SH-SY5Y (cell line): ENCODE data around the gene AZIN2.

Experiments
- GATA2 ChIP-seq: IDR thresholded peaks from 2 replicates; pipeline ENCODE4 v1.6.1; 2011; ENCODE audit warnings: mild to moderate bottlenecking, low read depth, low read length
- GATA3 ChIP-seq: IDR thresholded peaks from 2 replicates; pipeline ENCODE4 v1.6.1; 2011; ENCODE audit warnings: low read depth, mild to moderate bottlenecking, low read length, moderate library complexity

GRCh38 chr1:33141216-33141615 lies 60.3 kb downstream of the AZIN2 start:
- TF ChIP-seq GATA2 (peak; percentile 58; the same call in 1 of the 2 replicates), GATA3 (no peak)
